CD8-positive, alpha-beta memory T cell (primary cell): ENCODE results near the gene ART4. TPM values are rescaled to one million over a fixed set of nuclear protein-coding genes. Genes with fewer than 3 reads are reported as not detected.

Experiments
- CTCF ChIA-PET: fragments of 350-600 bp; sonication (Branson Sonifier 250); formaldehyde crosslinking; loops from one replicate; lab custom pipeline; 2021; ENCODE audit warnings: antibody characterized with exemption; lab: Charles Lee
- POLR2A ChIA-PET: fragments of 350-600 bp; sonication (Branson Sonifier 250); formaldehyde crosslinking; loops from one replicate; lab custom pipeline; 2021; ENCODE audit warnings: antibody characterized with exemption; lab: Charles Lee
- DNase-seq, 5 donors: peaks; one replicate each; pipeline versions ENCODE4 v3.0.0 to v3.0.0-alpha.2; 2020 to 2022; ENCODE audit warnings: mixed read lengths in 1 of 5
- H3K27ac ChIP-seq: one replicate; pipeline ENCODE4 v1.7.0; 2013; ENCODE audit warnings: low read depth, mild to moderate bottlenecking, low read length, moderate library complexity
- H3K27me3 ChIP-seq: 2 replicates; pipeline ENCODE4 v1.7.0; 2013; ENCODE audit warnings: low read length, mild to moderate bottlenecking; ENCODE audit not compliant: insufficient read depth, poor library complexity, severe bottlenecking
- H3K36me3 ChIP-seq: 2 replicates; pipeline ENCODE4 v1.7.0; 2013; ENCODE audit warnings: mild to moderate bottlenecking, low read length, moderate library complexity; ENCODE audit not compliant: insufficient read depth
- H3K4me1 ChIP-seq: 2 replicates; pipeline ENCODE4 v1.7.0; 2013; ENCODE audit warnings: mild to moderate bottlenecking, low read length, moderate library complexity; ENCODE audit not compliant: insufficient read depth
- H3K4me3 ChIP-seq: 2 replicates; pipeline ENCODE4 v1.7.0; 2013; ENCODE audit warnings: mild to moderate bottlenecking, low read length
- H3K9me3 ChIP-seq: 2 replicates; pipeline ENCODE4 v1.7.0; 2013; ENCODE audit warnings: mild to moderate bottlenecking, low read length
- H3K27ac Mint-ChIP-seq, 8 donors: one replicate each; pipeline ENCODE4 v1.8.0; 2020 to 2021; ENCODE audit warnings: mixed read lengths in 8 of 8, mild to moderate bottlenecking in 6 of 8, inconsistent platforms in 3 of 8, moderate library complexity in 3 of 8
- H3K27me3 Mint-ChIP-seq, 2 donors: one replicate each; pipeline ENCODE4 v1.8.0; 2020 to 2021; ENCODE audit warnings: mixed read lengths in 2 of 2, mild to moderate bottlenecking in 1 of 2, moderate library complexity in 1 of 2
- H3K36me3 Mint-ChIP-seq, 3 donors: one replicate each; pipeline ENCODE4 v1.8.0; 2020 to 2021; ENCODE audit warnings: mixed read lengths in 3 of 3, inconsistent platforms in 1 of 3, mild to moderate bottlenecking in 1 of 3
- H3K4me1 Mint-ChIP-seq, 3 donors: one replicate each; pipeline ENCODE4 v1.8.0; 2020 to 2021; ENCODE audit warnings: mixed read lengths in 3 of 3, inconsistent platforms in 1 of 3, mild to moderate bottlenecking in 1 of 3
- H3K4me3 Mint-ChIP-seq, 7 donors: one replicate each; pipeline ENCODE4 v1.8.0; 2020 to 2021; ENCODE audit warnings: mixed read lengths in 7 of 7, mild to moderate bottlenecking in 6 of 7, moderate library complexity in 4 of 7, inconsistent platforms in 2 of 7
- H3K9me3 Mint-ChIP-seq, 5 donors: one replicate each; pipeline ENCODE4 v1.8.0; 2020 to 2022; ENCODE audit warnings: mixed read lengths in 5 of 5, mild to moderate bottlenecking in 3 of 5, moderate library complexity in 2 of 5, inconsistent platforms in 1 of 5
- polyA plus RNA-seq: library from polyadenylated mRNA; unstranded; fragments of 300-500 nt; fragmentation: Illumina TruSeq; gene quantifications from one replicate; pipeline ENCODE4 v1.2.3, GENCODE V29; 2021
- total RNA-seq, 2 experiments: library from RNA; stranded (reverse); gene quantifications; one replicate each; pipeline ENCODE4 v1.2.3, GENCODE V29; 2021

Gene ART4
- total and polyA plus RNA-seq, 3 experiments from 2014 or later, result not detected

- CTCF ChIA-PET, result no interaction called here
- H3K27me3 ChIP-seq, result no peaks in the 10 kb centered on the region
- H3K36me3 ChIP-seq, result no peaks in the 10 kb centered on the region
- no peaks in the 10 kb centered on the region for H3K9me3 ChIP-seq
- H3K9me3 Mint-ChIP-seq, result no peaks in the 10 kb centered on the region
- peak overlapping the region in 1 of 7 donors; percentile 16 for H3K4me3 Mint-ChIP-seq
- H3K27ac ChIP-seq, result no peak overlapping the region
- peaks cover 25 to 36% (median 32%) of the 10 kb centered on the region in 3 donors for H3K4me1 Mint-ChIP-seq
- H3K36me3 Mint-ChIP-seq, result peaks cover 0 to 3% (median 0%) of the 10 kb centered on the region in 3 donors
- DNase-seq, result peak in 1 of 5 donors; percentile 38
- POLR2A ChIA-PET, result no interaction called here
- peaks cover 10 to 14% of the 10 kb centered on the region in 2 donors for H3K27me3 Mint-ChIP-seq
- peaks cover 28% of the 10 kb centered on the region for H3K4me1 ChIP-seq
- H3K27ac Mint-ChIP-seq, result no peak overlapping the region
- no peak overlapping the region for H3K4me3 ChIP-seq
Observed at GRCh38 chr12:14880890-14881453, 37.6 kb upstream of the ART4 start.

GRCh38 chr12:14879222-14879933, 36.1 kb upstream of the ART4 start:
- peaks cover 3 to 6% of the 10 kb centered on the region in 2 donors for H3K27me3 Mint-ChIP-seq
- H3K27ac Mint-ChIP-seq, result no peak overlapping the region
- peaks cover 0 to 3% (median 0%) of the 10 kb centered on the region in 3 donors for H3K36me3 Mint-ChIP-seq
- DNase-seq, result no peak
- Histone ChIP-seq H3K4me1 (peaks cover 15% of the 10 kb centered on the region), H3K9me3 (no peaks in the 10 kb centered on the region), H3K4me3 (no peak overlapping the region), H3K27ac (no peak overlapping the region), H3K36me3 (no peaks in the 10 kb centered on the region), H3K27me3 (no peaks in the 10 kb centered on the region)
- CTCF ChIA-PET, result interaction anchor here (0.8 kb wide), 1 partner anchor 110 kb away, joined by 3 read pairs; no protein-coding TSS in a partner anchor
- H3K9me3 Mint-ChIP-seq, result no peaks in the 10 kb centered on the region
- POLR2A ChIA-PET, result no interaction called here
- H3K4me3 Mint-ChIP-seq, result no peak overlapping the region
- peaks cover 12 to 23% (median 20%) of the 10 kb centered on the region in 3 donors for H3K4me1 Mint-ChIP-seq

GRCh38 chr12:14878488-14878887, 35.2 kb upstream of the ART4 start:
- H3K27ac Mint-ChIP-seq, result no peak overlapping the region
- Histone ChIP-seq H3K9me3 (no peaks in the 10 kb centered on the region), H3K4me1 (peaks cover 8% of the 10 kb centered on the region), H3K27ac (no peak overlapping the region), H3K4me3 (no peak overlapping the region), H3K36me3 (no peaks in the 10 kb centered on the region), H3K27me3 (no peaks in the 10 kb centered on the region)
- ChIA-PET POLR2A (no interaction called here), CTCF (interaction anchor here (0.8 kb wide), 1 partner anchor 109 kb away, joined by 3 read pairs; no protein-coding TSS in a partner anchor)
- no peaks in the 10 kb centered on the region for H3K9me3 Mint-ChIP-seq
- peaks cover 3 to 6% of the 10 kb centered on the region in 2 donors for H3K27me3 Mint-ChIP-seq
- H3K4me3 Mint-ChIP-seq, result no peak overlapping the region
- peaks cover 9 to 19% (median 17%) of the 10 kb centered on the region in 3 donors for H3K4me1 Mint-ChIP-seq
- DNase-seq, result no peak
- H3K36me3 Mint-ChIP-seq, result peaks cover 0 to 3% (median 0%) of the 10 kb centered on the region in 3 donors

GRCh38 chr12:14876833-14877232, 33.5 kb upstream of the ART4 start:
- peaks cover 9 to 19% (median 16%) of the 10 kb centered on the region in 3 donors for H3K4me1 Mint-ChIP-seq

GRCh38 chr12:14874882-14875281, 31.6 kb upstream of the ART4 start:
- no peaks in the 10 kb centered on the region for H3K4me1 ChIP-seq
- DNase-seq, result no peak
- Mint-ChIP-seq H3K4me1 (peaks cover 0 to 5% (median 0%) of the 10 kb centered on the region in 3 donors), H3K27me3 (peaks cover 10 to 11% of the 10 kb centered on the region in 2 donors), H3K27ac (no peak overlapping the region), H3K36me3 (peaks cover 0 to 3% (median 0%) of the 10 kb centered on the region in 3 donors), H3K9me3 (no peaks in the 10 kb centered on the region), H3K4me3 (no peak overlapping the region)
- H3K27ac ChIP-seq, result no peak overlapping the region
- ChIA-PET CTCF (no interaction called here), POLR2A (no interaction called here)
- H3K36me3 ChIP-seq, result no peaks in the 10 kb centered on the region
- no peaks in the 10 kb centered on the region for H3K9me3 ChIP-seq
- H3K27me3 ChIP-seq, result no peaks in the 10 kb centered on the region
- no peak overlapping the region for H3K4me3 ChIP-seq

More at GRCh38 chr12:14876833-14877232, 33.5 kb upstream of the ART4 start:
- H3K9me3 ChIP-seq, result no peaks in the 10 kb centered on the region
- Mint-ChIP-seq H3K4me3 (no peak overlapping the region), H3K27me3 (peaks cover 3 to 6% of the 10 kb centered on the region in 2 donors), H3K27ac (no peak overlapping the region), H3K36me3 (peaks cover 0 to 3% (median 0%) of the 10 kb centered on the region in 3 donors), H3K9me3 (no peaks in the 10 kb centered on the region)
- no peak overlapping the region for H3K4me3 ChIP-seq
- H3K4me1 ChIP-seq, result peaks cover 8% of the 10 kb centered on the region
- no peaks in the 10 kb centered on the region for H3K27me3 ChIP-seq
- ChIA-PET POLR2A (no interaction called here), CTCF (no interaction called here)
- DNase-seq, result no peak
- H3K27ac ChIP-seq, result no peak overlapping the region
- no peaks in the 10 kb centered on the region for H3K36me3 ChIP-seq

- CTCF ChIA-PET, result interaction anchor here (1.1 to 2.2 kb wide), 2 partner anchors 11 to 17 kb away, joined by 3 to 5 read pairs; no protein-coding TSS in a partner anchor
Observed at GRCh38 chr12:14873440-14874185, 30.3 kb upstream of the ART4 start.

GRCh38 chr12:14871886-14872285, 28.6 kb upstream of the ART4 start:
- Histone ChIP-seq H3K36me3 (no peaks in the 10 kb centered on the region), H3K4me3 (no peak overlapping the region), H3K4me1 (no peaks in the 10 kb centered on the region), H3K9me3 (no peaks in the 10 kb centered on the region), H3K27me3 (no peaks in the 10 kb centered on the region), H3K27ac (no peak overlapping the region)
- H3K27ac Mint-ChIP-seq, result no peak overlapping the region
- H3K36me3 Mint-ChIP-seq, result peaks cover 0 to 15% (median 0%) of the 10 kb centered on the region in 3 donors
- ChIA-PET POLR2A (no interaction called here), CTCF (interaction anchor here (2.2 kb wide), 1 partner anchor 12 kb away, joined by 5 read pairs; no protein-coding TSS in a partner anchor)
- no peak overlapping the region for H3K4me3 Mint-ChIP-seq
- H3K4me1 Mint-ChIP-seq, result no peaks in the 10 kb centered on the region
- no peak for DNase-seq
- peaks cover 0 to 10% (median 9%) of the 10 kb centered on the region in 5 donors for H3K9me3 Mint-ChIP-seq
- H3K27me3 Mint-ChIP-seq, result peaks cover 21 to 22% of the 10 kb centered on the region in 2 donors

More at GRCh38 chr12:14873440-14874185, 30.3 kb upstream of the ART4 start:
- Histone ChIP-seq H3K4me3 (no peak overlapping the region), H3K9me3 (no peaks in the 10 kb centered on the region), H3K36me3 (no peaks in the 10 kb centered on the region), H3K27me3 (no peaks in the 10 kb centered on the region), H3K4me1 (no peaks in the 10 kb centered on the region), H3K27ac (no peak overlapping the region)
- POLR2A ChIA-PET, result no interaction called here
- no peak for DNase-seq
- Mint-ChIP-seq H3K36me3 (no peaks in the 10 kb centered on the region), H3K4me1 (no peaks in the 10 kb centered on the region), H3K27ac (peak overlapping the region in 1 of 8 donors; percentile 29), H3K27me3 (peaks cover 9 to 13% of the 10 kb centered on the region in 2 donors), H3K9me3 (no peaks in the 10 kb centered on the region), H3K4me3 (no peak overlapping the region)
